ENCODE results near the gene ITGA8. TPM values are rescaled to one million over a fixed set of nuclear protein-coding genes. Genes with fewer than 3 reads are reported as not detected.

The ITGA8 gene
- total RNA-seq, 1 donor from 2014 or later = 0.13 TPM

- Histone ChIP-seq H3K27me3 (ENCODE audit: control insufficient read depth, insufficient read depth, low read length) (no peaks in the 10 kb centered on the region), H3K36me3 (ENCODE audit: control insufficient read depth, insufficient read depth, low read length) (no peaks in the 10 kb centered on the region), H3K4me3 (ENCODE audit: low read depth, low read length) (no peak overlapping the region)
- TF ChIP-seq, protein P1, sequence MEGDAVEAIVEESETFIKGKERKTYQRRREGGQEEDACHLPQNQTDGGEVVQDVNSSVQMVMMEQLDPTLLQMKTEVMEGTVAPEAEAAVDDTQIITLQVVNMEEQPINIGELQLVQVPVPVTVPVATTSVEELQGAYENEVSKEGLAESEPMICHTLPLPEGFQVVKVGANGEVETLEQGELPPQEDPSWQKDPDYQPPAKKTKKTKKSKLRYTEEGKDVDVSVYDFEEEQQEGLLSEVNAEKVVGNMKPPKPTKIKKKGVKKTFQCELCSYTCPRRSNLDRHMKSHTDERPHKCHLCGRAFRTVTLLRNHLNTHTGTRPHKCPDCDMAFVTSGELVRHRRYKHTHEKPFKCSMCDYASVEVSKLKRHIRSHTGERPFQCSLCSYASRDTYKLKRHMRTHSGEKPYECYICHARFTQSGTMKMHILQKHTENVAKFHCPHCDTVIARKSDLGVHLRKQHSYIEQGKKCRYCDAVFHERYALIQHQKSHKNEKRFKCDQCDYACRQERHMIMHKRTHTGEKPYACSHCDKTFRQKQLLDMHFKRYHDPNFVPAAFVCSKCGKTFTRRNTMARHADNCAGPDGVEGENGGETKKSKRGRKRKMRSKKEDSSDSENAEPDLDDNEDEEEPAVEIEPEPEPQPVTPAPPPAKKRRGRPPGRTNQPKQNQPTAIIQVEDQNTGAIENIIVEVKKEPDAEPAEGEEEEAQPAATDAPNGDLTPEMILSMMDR (IDR thresholded peaks at IDR 0.05; ENCODE audit: insufficient read depth, low read length, poor library complexity, severe bottlenecking) = no peak
- DNase-seq (ENCODE audit: low read depth) = no peak
These were observed 38.9 kb upstream of the ITGA8 start for GRCh38 chr10:15758618-15759017.

DNA sequence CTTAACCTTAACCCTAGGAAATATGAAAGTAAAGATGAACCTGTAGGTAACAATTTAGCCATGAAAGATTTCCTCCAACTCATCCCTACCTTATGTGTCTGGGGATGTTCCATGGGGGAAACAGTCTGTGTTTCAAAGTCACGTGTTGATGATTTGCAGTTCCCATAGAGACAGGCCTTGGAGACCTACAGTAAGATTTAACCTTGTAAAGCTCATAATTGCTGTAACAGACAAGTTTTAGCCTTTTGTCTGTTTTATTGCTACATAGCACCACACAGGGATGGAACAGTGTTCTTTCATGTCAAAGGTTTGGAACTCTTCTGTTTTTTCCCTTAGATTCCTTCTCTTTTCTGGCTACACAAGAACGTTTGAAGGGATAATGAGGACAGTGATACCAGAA, 35.2 kb upstream of the ITGA8 start:
- TF ChIP-seq, protein P1 (IDR thresholded peaks at IDR 0.05; ENCODE audit: insufficient read depth, low read length, poor library complexity, severe bottlenecking) = no peak

DNA sequence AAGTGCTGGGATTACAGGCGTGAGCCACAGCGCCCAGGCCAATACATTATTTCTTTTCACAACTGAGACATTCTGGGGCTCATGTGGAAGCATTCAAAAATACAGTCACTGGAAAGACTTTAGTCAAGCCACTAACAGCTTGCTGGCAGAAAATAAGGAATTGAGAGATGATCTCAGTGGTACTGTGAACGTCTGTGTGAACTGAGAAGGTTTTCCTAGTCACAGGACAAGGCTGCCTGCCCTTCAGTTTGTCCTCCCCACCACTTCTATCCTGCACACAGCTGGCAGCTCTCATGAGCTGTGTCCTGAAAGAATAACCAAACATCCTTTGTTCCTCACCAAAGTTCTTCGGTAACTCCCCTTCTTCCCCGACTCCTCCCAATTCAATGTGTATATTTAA, 31.3 kb upstream of the ITGA8 start:
- no peak overlapping the region for H3K4me3 ChIP-seq (ENCODE audit: low read depth, low read length)
- TF ChIP-seq, protein P1 (IDR thresholded peaks at IDR 0.05; ENCODE audit: insufficient read depth, low read length, poor library complexity, severe bottlenecking) = no peak
- no peaks in the 10 kb centered on the region for H3K27me3 ChIP-seq (ENCODE audit: control insufficient read depth, insufficient read depth, low read length)
- DNase-seq (ENCODE audit: low read depth) = no peak
- H3K36me3 ChIP-seq (ENCODE audit: control insufficient read depth, insufficient read depth, low read length) = no peaks in the 10 kb centered on the region

More for the DNA sequence above, 35.2 kb upstream of the ITGA8 start:
- no peaks in the 10 kb centered on the region for H3K36me3 ChIP-seq (ENCODE audit: control insufficient read depth, insufficient read depth, low read length)
- no peak overlapping the region for H3K4me3 ChIP-seq (ENCODE audit: low read depth, low read length)
- no peak for DNase-seq (ENCODE audit: low read depth)
- no peaks in the 10 kb centered on the region for H3K27me3 ChIP-seq (ENCODE audit: control insufficient read depth, insufficient read depth, low read length)

- DNase-seq (ENCODE audit: low read depth) = no peak
- TF ChIP-seq, protein P1 (IDR thresholded peaks at IDR 0.05; ENCODE audit: insufficient read depth, low read length, poor library complexity, severe bottlenecking) = no peak
- no peak overlapping the region for H3K4me3 ChIP-seq (ENCODE audit: low read depth, low read length)
- no peaks in the 10 kb centered on the region for H3K36me3 ChIP-seq (ENCODE audit: control insufficient read depth, insufficient read depth, low read length)
- H3K27me3 ChIP-seq (ENCODE audit: control insufficient read depth, insufficient read depth, low read length) = no peaks in the 10 kb centered on the region
These were observed 28.4 kb upstream of the ITGA8 start for GRCh38 chr10:15748126-15748525.

DNA sequence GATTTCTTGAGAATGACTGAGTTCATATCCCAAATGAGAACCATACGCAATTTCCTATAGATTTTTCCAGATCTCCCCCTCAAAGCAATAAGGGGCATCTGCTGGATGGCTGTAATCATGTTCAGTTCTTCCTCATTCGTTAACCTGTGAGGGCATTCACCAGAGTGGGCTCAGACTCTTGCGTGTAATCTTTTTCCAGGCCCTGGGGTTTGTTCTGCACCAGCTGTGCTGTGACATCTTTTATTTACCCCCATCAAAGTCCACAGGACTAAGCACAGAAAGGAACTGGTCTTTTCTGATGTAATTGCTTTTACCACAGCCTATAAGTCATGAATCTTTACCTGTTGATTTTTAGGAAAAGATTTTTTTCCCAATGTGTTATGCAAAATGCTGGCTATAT, 27.9 kb upstream of the ITGA8 start:
- no peak for DNase-seq (ENCODE audit: low read depth)
- Histone ChIP-seq H3K4me3 (ENCODE audit: low read depth, low read length) (no peak overlapping the region), H3K27me3 (ENCODE audit: control insufficient read depth, insufficient read depth, low read length) (no peaks in the 10 kb centered on the region), H3K36me3 (ENCODE audit: control insufficient read depth, insufficient read depth, low read length) (no peaks in the 10 kb centered on the region)
- TF ChIP-seq, protein P1 (IDR thresholded peaks at IDR 0.05; ENCODE audit: insufficient read depth, low read length, poor library complexity, severe bottlenecking) = no peak

DNA sequence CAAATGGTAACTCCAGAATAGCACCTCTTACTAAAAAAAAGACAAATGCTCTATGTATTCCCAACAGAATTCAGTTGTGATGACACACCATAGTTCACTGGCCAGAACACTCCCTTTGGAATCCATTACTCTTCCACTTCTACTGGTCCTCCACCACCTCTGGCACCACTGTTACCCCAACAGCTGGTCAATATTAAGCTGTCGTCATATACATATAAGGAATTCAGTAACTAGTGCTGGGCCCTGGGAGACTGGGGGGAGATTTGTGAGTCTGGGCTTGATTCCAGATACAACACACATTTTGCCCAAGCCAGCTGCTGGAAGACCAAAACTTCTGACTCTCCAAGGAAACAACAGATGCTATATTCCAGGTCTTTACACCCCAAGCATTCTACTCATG, 26.0 kb upstream of the ITGA8 start:
- DNase-seq (ENCODE audit: low read depth) = no peak
- Histone ChIP-seq H3K27me3 (ENCODE audit: control insufficient read depth, insufficient read depth, low read length) (no peaks in the 10 kb centered on the region), H3K36me3 (ENCODE audit: control insufficient read depth, insufficient read depth, low read length) (no peaks in the 10 kb centered on the region), H3K4me3 (ENCODE audit: low read depth, low read length) (no peak overlapping the region)
- TF ChIP-seq, protein P1 (IDR thresholded peaks at IDR 0.05; ENCODE audit: insufficient read depth, low read length, poor library complexity, severe bottlenecking) = no peak

Measured in kidney epithelial cell (primary cell).